MCF 10A (cell line): Measurements from ENCODE around the gene MS4A7. TPM values are rescaled to one million over a fixed set of nuclear protein-coding genes. Genes with fewer than 3 reads are reported as not detected.

Experiments used
- BruUV-seq: library from RNA; stranded (reverse); fragments of 400-500 nt; replicated peaks from 2 replicates; lab custom pipeline; 2021; lab: Mats Ljungman, UMichigan
- CTCF ChIA-PET: fragments of 300-600 bp; sonication (Branson Sonifier 250); formaldehyde crosslinking; extraction: SDS; loops from one replicate; lab custom pipeline; 2021; ENCODE audit warnings: antibody characterized with exemption, inconsistent platforms; lab: Yijun Ruan, JAX
- POLR2A ChIA-PET: fragments of 300-600, 350-650 bp; sonication (Branson Sonifier 250); formaldehyde crosslinking; extraction: SDS; loops from one replicate; lab custom pipeline; 2020; ENCODE audit warnings: antibody characterized with exemption, inconsistent platforms; lab: Yijun Ruan, JAX
- DNase-seq: peaks from one replicate; pipeline ENCODE4 v3.0.0-alpha.2; 2018; ENCODE audit not compliant: unreplicated experiment
- H3K27ac Mint-ChIP-seq: one replicate; pipeline ENCODE4 v1.8.0; 2022; ENCODE audit warnings: mild to moderate bottlenecking, low read depth, mixed read lengths; ENCODE audit not compliant: unreplicated experiment
- H3K27me3 Mint-ChIP-seq: one replicate; pipeline ENCODE4 v1.8.0; 2022; ENCODE audit warnings: mixed read lengths; ENCODE audit not compliant: insufficient read depth, unreplicated experiment
- H3K36me3 Mint-ChIP-seq: one replicate; pipeline ENCODE4 v1.8.0; 2022; ENCODE audit warnings: mild to moderate bottlenecking, moderate library complexity, mixed read lengths; ENCODE audit not compliant: insufficient read depth, unreplicated experiment
- H3K4me1 Mint-ChIP-seq: one replicate; pipeline ENCODE4 v1.8.0; 2022; ENCODE audit warnings: mixed read lengths; ENCODE audit not compliant: insufficient read depth, unreplicated experiment
- H3K4me3 Mint-ChIP-seq: one replicate; pipeline ENCODE4 v1.8.0; 2022; ENCODE audit warnings: mild to moderate bottlenecking, moderate library complexity, mixed read lengths; ENCODE audit not compliant: unreplicated experiment
- H3K9me3 Mint-ChIP-seq: one replicate; pipeline ENCODE4 v1.8.0; 2022; ENCODE audit warnings: mixed read lengths; ENCODE audit not compliant: unreplicated experiment
- CTCF ChIP-seq: fragments of 200-600 bp; IDR thresholded peaks from one replicate; pipeline ENCODE4 v1.8.0; 2022; ENCODE audit warnings: antibody characterized with exemption, mild to moderate bottlenecking; ENCODE audit not compliant: unreplicated experiment
- intact Hi-C: fragments of 100-400 bp; cut with micrococcal nuclease; formaldehyde crosslinking; loops from 2 replicates; pipeline ENCODE4 v1.14.1; 2022
- total RNA-seq: library from RNA; stranded (reverse); gene quantifications from 2 replicates; pipeline ENCODE4 v1.2.3, GENCODE V29; 2022

MS4A7 gene
- total RNA-seq, 1 experiment from 2014 or later: not detected

- Mint-ChIP-seq H3K4me1 (peaks cover 14% of the 10 kb centered on the region), H3K27ac (no peak overlapping the region), H3K4me3 (no peak overlapping the region), H3K9me3 (no peaks in the 10 kb centered on the region), H3K27me3 (peaks cover 32% of the 10 kb centered on the region), H3K36me3 (no peaks in the 10 kb centered on the region)
- no peak for DNase-seq
- CTCF ChIA-PET: no interaction called here
- TF ChIP-seq CTCF: no peak
- BruUV-seq: no TSS peak
- POLR2A ChIA-PET: no interaction called here
- intact Hi-C loops: no loop called here
Observed at GRCh38 chr11:60375316-60375715, 3.0 kb upstream of the MS4A7 start.

GRCh38 chr11:60376601-60377000, 1.7 kb upstream of the MS4A7 start:
- TF ChIP-seq CTCF: no peak
- intact Hi-C loops: no loop called here
- Mint-ChIP-seq H3K4me1 (peaks cover 2% of the 10 kb centered on the region), H3K27ac (no peak overlapping the region), H3K4me3 (no peak overlapping the region), H3K9me3 (no peaks in the 10 kb centered on the region), H3K36me3 (no peaks in the 10 kb centered on the region), H3K27me3 (peaks cover 41% of the 10 kb centered on the region)
- ChIA-PET POLR2A (no interaction called here), CTCF (no interaction called here)
- DNase-seq: no peak
- no TSS peak for BruUV-seq

DNA sequence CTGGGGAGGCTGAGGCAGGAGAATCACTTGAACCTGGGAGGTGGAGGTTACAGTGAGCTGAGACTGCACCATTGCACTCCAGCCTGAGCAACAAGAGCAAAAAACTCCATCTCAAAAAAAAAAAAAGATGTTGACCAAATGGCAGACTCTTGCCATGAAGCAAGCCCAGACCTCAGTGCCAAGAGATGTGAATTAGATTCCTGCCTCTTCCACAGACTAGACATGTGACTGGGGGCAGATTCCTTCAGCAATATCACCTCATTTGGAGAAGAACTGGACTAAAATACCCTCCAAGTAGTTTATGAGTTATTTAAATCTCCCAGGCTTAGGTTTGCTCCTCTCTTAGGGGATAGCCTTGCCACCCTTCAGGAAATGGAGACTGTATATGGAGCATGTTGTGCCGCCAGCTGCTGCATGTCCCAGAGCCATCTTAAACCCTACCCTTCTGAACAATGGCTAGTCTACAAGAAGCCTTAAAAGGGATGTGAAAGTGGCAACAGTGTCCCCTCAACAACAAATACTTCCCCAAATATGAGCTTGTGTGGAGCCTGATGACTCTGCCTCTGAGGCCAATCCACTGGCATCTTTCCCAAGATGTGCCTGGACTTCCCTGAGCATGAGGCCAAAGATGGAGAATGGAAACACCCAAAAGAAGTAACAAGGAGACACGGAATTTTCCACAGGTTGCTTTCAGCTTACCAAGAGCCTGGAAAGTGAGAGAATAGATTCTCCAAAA, 763 bp upstream of the MS4A7 start:
- ChIA-PET CTCF (interaction anchor here (1.1 kb wide), 1 partner anchor 14 kb away, joined by 4 read pairs; no protein-coding TSS in a partner anchor), POLR2A (no interaction called here)
- DNase-seq: no peak
- H3K27me3 Mint-ChIP-seq: peaks cover 39% of the 10 kb centered on the region
- H3K36me3 Mint-ChIP-seq: no peaks in the 10 kb centered on the region
- intact Hi-C loops: no loop called here
- H3K4me3 Mint-ChIP-seq: no peak overlapping the region
- no peak for TF ChIP-seq CTCF
- H3K27ac Mint-ChIP-seq: no peak overlapping the region
- H3K9me3 Mint-ChIP-seq: no peaks in the 10 kb centered on the region
- BruUV-seq: no TSS peak
- no peaks in the 10 kb centered on the region for H3K4me1 Mint-ChIP-seq

DNA sequence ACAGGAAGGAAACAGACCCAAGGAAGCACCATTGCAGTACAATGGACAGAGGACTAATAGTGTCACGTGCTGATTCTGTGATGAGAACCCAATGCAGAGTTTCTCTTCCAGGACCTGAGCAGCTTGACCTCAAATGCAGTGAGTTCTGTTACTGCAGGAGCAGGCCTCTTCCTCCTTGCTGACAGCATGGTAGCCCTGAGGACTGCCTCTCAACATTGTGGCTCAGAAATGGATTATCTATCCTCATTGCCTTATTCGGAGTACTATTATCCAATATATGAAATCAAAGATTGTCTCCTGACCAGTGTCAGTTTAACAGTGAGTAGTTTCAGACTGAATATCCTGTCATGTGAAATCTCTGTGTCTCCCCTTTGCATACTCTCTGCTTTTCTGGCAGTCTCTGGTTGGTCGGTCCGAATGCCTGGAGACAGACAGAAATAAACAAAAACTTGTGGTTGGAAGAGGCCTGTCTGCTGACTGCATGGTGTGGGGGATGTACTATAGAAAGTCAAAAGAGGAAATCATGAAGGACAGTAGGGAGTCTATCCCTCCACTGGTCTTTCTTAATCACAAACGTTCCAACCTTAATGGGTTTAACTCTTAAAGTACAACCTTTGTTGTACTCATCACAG, 11.1 kb downstream of the MS4A7 start:
- no TSS peak for BruUV-seq
- no peak for DNase-seq
- Mint-ChIP-seq H3K27me3 (peaks cover 8% of the 10 kb centered on the region), H3K36me3 (no peaks in the 10 kb centered on the region), H3K4me1 (no peaks in the 10 kb centered on the region), H3K27ac (no peak overlapping the region), H3K4me3 (no peak overlapping the region), H3K9me3 (peaks cover 8% of the 10 kb centered on the region)
- ChIA-PET POLR2A (no interaction called here), CTCF (no interaction called here)
- intact Hi-C loops: no loop called here
- no peak for TF ChIP-seq CTCF
